GM21619 (cell line): ENCODE data around the gene NPFF.
"Not testable (repeated sequence)": the region's sequence is repeated elsewhere in the genome, so short reads cannot be mapped to it uniquely, and the experiment has no call there.

ENCODE experiments used
- ATAC-seq: cut with Tn5 transposase; IDR thresholded peaks from one replicate; pipeline ENCODE4 v1.9.1; 2021; ENCODE audit not compliant: unreplicated experiment

NPFF gene, protein sequence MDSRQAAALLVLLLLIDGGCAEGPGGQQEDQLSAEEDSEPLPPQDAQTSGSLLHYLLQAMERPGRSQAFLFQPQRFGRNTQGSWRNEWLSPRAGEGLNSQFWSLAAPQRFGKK

DNA sequence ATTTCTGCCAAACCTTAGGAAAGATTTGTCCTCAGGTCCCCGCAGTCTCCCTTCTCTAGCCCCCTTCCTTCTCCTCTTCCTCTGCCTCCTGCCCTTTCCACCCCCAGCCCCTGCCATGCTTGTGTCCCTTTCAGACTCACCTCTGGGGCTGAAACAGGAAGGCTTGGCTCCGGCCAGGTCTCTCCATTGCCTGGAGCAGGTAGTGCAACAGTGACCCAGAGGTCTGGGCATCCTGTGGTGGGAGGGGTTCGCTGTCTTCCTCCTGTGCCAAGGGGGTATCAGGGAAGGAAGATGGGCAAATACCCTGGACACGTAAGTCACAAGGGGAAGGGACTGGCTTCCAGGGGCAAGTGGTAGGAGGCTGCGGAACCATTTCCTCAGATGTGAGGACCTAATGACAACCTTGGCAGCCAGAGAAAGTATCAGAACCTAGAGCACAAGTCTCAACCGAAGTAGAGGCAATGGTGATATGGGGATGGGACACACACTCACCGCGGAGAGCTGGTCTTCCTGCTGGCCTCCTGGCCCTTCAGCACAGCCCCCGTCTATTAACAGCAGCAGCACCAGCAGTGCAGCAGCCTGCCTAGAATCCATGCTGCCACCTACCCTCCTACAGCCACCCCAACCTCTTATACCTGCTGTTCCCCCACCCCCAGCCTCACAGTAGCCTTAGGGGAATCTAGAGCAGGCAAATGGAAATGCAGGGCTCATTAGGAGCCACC, at the start of gene NPFF:
Gene NPFF, minus strand, starts transcription at position 604 of the 722 bp plus-strand sequence. Its CDS starts 10 bp downstream, at position 594.
- no peak for ATAC-seq

DNA sequence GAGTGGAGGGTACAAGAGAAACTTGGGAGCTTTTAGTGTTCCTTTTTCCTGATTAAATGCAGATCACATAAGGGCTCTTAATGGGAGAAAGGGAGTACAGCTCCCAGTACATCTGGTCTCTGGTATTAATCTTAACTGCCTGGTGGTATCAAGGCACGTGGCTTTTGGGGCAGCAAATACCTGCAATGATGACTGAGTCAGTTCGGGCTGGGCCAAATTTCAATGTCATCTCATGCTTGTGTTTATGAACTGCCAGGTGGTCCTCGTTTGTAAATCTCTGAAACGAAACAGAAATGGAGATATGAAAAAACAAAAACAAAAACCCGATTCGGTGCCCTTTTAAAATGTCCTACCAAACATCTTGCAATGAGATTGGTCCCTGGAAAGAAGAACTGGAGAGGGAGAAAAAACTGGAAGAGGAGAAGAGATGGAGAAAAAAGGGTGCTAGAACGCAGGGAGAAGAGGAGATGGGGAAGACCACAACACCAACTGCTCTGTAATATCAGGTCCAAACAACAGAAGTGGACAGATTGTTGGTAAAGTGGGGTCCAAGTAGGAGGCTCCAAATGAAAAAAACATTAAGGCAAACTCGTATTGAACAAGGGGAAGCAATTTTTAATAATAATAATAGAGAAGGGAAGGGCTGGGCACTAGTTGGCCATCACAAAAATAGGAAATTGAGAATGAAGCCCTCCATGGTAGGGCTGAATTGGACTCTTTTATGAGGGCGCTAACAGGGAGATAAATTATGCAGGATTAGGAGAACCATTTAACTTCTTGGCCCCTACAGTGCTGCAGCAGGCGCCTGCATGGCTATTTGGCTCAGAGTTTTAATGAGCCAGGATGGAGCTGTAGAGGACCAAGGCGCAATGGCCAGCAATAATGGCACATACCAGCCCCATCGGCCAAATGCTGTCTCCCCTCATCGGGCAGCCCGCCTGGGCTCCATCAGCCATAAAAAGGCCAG, 45.4 kb upstream of the NPFF start:
- no peak for ATAC-seq

DNA sequence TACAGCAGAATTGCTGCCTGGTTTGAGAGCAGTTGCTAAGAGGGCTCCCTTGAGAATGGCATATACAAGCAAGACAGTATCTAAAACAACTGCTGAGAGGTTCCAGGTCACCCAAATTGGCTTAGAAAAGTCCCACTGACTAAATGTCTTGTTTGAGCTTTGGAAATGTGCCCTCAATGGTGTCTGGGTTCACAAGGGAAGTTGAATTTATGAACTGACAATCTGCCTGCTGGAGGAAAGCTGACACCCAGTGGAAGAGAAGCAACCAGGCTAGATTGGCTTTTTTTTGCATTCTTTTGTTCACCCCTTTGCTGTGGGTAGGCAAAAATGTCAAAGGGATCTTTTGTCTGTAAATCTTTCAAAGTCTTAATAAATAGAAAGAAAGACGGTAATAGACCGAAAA, 44.6 kb upstream of the NPFF start:
- no peak for ATAC-seq

DNA sequence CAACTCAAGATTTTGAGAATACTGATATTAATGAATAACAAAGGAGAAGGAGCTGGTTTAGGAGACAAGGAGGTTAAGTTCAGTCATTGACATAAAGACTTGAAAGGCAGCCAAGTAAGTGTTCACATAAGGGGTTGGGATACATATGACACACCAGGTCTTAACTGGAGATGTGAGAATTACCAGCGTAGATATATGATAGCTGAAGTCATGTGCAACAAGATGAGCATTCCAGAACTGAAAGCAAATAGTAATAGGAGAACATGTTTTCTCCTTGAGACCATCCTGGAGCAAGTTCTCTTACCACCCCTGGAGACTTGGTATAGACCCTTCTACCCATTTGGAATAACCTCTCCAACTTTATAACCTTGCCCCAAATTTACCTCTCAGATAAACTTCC, 43.3 kb upstream of the NPFF start:
- no peak for ATAC-seq

DNA sequence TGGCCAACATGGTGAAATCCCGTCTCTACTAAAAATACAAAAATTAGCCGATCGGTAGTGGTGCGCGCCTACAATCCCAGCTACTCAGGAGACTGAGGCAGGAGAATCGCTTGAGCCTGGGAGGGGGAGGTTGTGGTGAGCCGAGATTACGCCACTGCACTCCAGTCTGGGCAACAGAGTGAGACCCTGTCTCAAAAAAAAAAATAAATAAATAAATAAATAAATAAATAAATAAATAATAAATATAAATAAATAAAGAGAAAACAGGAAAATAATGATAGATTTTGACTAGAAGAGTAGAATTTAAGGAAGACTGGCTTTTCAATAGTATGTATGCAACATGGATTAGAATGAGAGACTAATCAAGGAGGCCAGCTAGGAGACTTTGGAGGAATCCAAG, 42.8 kb upstream of the NPFF start:
- not testable (repeated sequence) for ATAC-seq

DNA sequence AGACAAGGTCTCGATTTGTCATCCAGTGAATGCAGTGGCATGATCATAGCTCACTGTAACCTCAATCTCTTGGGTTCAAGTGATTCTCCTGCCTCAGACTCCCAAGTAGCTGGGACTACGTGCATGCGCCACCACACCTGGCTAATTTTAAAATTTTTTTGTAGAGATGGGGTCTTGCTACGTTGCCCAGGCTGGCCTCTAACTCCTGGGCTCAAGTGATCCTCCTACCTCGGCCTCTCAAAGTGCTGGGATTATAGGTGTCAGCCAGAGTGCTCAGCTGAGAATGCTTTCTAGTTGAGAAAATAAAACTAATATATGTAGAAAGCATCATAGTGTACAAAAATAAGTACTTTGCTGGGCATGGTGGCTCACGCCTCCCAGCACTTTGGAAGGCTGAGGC, 41.1 kb upstream of the NPFF start:
- not testable (repeated sequence) for ATAC-seq

DNA sequence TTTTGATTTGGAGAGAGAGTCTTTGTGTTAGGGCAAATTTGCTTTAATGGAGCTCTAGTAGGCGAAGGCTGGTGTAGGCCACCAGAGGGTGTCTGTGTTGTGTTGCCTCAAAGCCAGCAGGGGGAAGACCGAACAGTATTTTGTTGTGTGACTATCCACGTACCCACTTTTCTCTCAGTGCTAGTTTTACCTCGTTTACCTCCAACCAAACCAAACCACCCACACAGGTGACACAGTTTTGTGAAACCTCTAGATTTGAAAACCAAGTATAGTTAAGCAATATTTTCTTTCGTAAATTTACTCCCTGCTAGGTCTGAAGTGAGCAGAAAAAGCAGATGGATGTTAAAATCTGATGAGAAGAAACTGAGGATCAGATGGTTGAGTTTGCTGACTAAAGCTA, 36.3 kb upstream of the NPFF start:
- no peak for ATAC-seq

DNA sequence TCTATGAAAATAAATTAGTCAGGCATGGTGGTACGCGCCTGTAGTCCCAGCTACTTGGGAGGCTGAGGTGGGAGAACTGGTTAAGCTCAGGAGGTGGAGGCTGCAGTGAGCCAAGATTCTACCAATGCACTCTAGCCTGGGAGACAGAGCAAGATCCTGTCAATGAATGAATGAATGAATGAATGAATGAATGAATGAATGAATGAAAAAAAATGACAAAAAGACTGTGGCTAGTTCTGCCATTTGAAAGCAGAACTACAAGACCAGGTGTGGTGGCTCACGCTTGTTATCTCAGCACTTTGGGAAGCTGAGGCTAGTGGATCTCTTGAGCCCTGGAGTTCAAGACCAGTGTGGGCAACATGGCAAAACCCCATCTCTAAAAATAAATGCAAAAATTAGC, 32.2 kb upstream of the NPFF start:
- no peak for ATAC-seq

DNA sequence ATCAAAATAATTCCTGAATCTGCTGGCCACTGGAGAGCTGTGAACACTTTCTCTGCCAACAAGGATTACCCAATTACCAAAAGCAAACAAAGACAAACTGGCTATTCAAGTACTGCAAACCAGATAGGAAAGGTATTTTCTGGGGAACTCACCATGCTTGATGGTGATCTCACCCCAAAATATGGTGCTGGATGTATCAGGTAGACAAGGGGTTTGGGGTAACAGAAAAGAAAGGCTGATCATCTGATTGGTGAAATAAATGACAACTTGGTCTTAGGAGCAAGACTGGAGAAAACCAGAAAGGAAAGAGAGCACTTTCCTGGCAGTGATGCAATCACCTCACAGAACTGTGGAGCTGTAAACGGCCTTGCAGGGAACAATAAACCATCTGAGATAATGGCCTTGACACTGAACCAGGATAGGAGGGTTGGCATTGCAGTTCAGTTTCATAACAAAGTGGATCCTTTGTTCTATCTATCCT, 31.0 kb upstream of the NPFF start:
- ATAC-seq, result no peak

DNA sequence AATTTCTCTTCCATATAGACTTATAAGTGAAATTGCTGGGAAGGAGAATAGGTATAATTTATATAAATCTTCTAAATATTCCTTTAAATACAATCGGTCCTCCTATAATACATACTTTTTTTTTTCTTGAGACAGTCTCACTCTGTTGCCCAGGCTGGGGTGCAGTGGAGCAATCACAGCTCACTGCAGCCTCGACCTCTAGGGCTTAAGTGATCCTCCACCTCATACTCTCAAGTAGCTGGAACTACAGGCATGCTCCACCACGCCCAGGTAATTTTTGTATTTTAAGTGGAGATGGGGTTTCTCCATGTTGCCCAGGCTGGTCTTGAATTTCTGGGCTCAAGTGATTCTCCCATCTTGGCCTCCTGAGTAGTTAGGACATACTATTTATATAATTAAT, 29.7 kb upstream of the NPFF start:
- no peak for ATAC-seq

DNA sequence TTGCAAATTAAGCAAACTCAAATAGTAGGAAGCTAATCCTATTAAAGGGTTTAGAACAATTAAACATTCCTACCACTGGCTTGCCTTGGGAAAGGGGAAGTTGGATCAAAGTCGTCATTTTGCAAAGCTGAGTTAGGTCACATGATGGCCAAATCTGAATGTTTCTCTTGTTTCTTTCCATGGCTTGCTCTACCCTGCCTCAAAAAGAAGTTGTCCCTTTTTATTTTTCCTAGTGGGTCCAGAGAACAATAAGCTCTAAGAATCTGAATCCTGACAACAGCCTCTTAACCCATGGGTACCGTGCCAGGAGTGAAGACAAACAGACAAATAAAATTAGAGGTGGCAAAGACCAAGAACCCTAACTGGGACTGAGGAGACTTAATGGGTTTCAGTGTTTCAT, 26.2 kb upstream of the NPFF start:
- ATAC-seq, result no peak

DNA sequence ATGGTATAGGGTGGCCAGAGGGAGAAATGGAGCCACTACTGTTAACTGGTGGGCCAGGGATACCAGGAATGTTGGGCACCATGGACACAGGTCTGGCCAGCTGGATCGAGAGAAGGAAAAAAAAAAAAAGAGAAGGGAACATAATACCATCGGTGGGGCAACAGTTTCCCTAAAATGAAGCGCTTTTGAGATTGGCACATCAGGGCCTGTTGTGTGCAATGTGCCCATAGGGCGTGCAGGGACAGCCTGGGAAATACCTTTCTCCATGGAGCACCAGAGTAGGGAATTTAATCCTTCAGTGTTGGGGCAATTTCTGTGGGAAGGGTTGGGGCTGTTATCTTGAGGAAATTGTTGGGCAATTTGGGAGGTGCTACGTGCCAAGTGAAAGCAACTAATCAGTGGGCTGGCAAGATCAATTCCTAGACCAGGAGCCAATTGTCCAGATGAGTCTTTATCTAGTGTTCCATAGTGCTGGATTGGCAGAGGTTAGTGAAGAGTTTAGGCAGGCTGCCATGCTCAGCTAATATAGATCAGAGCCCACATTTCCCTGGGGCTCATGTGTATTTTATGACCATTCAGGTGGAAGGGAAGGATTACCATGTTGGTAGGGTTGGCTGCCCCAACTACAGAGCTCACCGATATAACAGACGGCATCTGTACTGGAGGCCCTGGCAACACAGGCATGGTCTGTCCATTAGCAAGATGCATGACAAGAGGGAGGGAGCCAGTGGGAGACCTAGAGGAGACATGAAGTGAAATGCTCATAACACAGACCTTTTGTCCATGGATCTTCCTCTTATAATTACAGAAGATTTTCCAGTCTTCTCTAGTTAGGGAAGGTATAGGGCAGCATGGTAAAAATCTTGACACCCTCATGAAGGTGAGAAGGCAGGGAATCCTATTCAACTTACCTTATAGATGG, 25.5 kb upstream of the NPFF start:
- no peak for ATAC-seq

DNA sequence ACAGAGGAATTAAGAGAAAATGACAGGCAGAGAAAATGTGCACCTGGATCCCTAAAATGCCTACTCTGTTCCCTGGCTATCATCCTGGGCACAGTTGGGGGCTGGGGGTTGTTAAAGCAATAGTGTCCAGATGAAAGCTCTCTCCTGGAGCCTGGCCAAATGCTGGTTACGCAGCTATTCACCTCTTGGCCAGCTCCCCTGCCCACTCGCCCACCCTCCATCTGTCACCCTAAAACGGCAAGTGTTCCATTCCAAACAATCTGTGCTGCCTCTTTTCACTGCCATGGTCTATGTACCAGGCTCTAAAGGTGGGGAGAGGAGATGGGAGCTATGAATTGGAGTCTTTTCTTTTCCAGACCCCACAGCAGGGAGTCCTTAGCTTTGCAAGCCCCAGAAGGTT, 24.7 kb upstream of the NPFF start:
- ATAC-seq, result no peak

DNA sequence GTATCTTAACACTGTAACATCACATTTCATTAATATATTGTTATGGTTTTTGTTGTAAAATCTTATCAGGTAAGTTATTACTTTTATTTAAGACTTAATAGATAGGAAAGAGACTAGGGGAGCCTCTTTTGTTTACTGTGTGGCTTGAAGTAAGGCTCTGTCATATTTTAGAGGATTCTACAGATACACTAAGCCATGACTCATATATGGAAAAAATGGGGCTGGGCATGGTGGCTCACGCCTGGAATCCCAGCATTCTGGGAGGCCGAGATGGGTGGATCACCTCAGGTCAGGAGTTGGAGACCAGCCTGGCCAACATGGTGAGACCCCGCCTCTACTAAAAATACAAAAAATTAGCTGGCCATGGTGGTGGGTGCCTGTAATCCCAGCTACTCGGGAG, 23.6 kb upstream of the NPFF start:
- no peak for ATAC-seq

DNA sequence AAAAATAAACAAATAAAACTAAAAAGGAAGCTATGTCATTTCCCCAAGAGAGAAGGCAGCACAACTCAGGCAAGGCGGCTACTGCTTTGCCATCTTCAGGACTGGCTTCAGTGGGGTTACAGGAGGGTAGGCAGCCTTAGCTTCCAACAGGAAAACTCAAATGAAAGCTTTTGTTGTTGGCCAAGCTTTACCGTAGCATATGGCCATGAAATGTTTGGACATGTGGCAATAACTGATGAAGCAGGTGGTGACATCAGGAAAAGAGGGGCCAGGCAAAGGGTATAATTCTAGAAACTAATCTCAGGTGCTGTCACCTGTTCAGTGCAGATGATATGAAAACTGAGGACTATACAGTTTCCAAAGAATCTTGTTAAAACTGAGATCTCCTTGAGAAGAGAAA, 22.8 kb upstream of the NPFF start:
- no peak for ATAC-seq

DNA sequence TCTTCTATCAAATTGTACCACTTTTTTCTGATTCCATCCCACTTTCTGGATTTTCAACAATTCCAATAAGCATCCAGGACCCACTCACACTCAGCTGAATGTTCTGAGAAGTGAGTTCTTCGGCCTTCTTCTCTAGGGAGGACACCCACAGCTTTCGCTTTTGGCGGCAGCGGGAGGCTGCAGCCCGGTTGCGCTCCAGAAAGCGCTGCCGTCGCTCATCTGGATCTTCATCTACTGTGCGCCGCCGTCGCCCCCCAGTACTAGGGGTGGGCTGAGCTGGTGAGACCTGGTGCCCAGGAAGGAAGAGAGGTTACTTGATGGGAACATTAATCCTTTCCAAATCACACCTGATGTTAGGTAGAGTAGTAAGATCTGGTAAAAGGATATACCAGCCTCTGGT, 17.2 kb upstream of the NPFF start:
- no peak for ATAC-seq

DNA sequence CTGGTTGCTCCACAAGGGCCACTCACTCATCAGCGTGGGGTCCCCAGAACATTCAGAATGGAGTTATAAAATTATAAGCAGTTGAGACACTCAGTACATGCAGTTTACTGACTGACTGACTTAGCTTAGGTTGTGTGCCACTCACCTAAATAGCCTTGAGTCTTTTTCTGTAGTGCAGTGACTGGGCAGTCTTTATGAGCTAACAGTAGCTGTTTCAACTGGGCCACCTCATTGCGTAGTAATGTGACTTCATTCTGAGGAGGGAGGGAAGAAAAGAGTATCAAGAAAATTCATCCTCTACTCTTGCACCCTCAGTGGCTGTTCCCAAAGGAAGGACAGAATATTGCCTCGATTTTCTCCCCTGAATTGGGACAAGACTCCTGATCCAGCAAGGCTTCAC, 15.8 kb upstream of the NPFF start:
- ATAC-seq, result no peak

DNA sequence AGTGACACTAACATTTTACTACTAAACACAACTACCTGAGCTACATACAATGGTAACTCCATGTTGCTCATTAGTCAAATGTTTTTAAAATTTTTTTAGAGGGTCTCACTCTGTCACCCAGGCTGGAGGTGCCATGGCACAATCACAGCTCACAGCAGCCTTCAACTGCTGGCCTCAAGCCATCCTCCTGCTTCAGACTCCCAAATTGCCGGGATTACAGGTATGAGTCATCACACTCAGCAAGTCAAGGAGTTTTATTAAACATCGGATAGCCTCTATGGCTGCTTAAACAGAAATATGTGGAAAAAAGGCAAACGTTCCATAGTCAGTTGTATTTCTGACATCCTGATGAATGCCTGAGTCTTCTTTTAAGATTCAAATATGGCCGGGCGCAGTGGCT, 11.1 kb upstream of the NPFF start:
- ATAC-seq, result no peak

DNA sequence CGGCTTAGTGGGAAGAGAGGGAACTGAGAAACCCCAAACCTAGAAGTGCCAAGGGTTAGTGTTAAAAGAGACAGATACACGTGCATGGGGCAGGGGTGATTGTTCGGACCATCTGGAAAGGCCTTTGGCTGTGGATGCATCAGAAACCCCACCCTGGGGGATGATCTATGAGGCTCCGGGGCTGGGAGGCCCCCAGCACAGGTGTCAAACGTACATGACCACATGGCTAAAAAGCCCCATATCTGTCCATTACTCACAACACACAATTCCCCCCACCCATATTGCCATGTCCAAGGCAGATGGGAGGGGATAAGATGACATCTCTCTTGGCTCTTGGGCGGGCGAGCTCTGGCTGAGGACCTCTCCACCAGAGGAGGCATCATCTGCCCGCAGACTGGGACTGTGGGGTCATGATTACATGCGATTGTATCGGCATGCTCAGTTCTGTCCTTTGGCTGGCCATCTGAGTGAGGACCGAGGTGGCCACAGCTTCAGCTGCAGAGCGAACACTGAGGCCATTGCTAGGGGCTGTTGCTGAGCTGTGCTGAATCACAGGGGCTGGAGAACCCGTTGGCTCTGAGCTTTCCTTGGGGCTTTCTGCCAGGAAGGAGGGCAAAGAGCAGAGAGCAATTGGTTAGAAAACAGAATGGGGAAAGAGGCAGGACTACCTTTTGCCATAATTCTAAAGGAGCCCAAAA, 9.6 kb upstream of the NPFF start:
- no peak for ATAC-seq

DNA sequence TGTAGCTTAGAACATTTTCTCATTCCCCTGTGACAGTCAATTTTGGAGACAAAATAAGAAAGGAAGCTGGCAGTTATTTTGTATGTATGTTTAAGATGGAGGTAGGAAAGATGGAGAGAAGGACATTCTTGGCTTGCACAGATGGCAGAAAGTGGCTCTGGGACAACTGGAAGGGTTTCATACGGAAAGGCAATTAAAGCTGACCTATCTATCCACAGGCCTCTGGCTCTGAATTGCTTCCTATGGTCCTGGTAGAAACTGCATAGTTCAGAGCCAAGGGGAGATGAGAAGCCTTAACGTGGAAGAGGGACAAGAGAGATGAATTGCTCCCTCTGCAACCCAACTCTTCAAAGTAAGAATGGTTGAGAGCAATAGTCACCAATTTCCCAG, 8.0 kb upstream of the NPFF start:
- no peak for ATAC-seq
